ENCODE measurements around the gene SKOR2.
"Not testable (repeated sequence)": the region's sequence is repeated elsewhere in the genome, so short reads cannot be mapped to it uniquely, and the experiment has no call there.

The SKOR2 gene

DNA sequence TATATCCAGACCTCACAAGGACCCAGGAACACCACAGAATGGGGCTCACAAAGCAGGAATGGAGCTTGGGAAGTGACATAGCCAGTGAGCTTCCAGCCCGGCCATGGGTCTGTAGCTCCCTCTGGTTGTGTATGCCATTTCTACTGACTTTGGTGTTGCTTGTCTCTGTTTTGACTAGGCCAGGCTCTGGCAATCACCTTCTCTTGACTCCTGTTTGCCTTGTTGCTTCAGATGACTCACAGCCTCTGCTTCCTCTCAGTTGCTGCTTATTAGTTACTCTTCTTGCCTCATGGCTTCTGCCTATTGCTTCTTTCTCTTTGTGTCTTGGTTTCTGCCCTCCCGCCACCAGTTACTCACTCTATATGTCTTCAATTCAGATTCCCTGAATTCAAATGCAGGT is 59.5 kb downstream of the SKOR2 start:
- peak in 1 of 2 experiments; percentile 15 for DNase-seq
- TF ChIP-seq POLR2A (IDR thresholded peaks at IDR 0.05; ENCODE audit: low read length) (no peak), GATA1 (IDR thresholded peaks at IDR 0.05; ENCODE audit: low read depth, low read length) (no peak)

DNA sequence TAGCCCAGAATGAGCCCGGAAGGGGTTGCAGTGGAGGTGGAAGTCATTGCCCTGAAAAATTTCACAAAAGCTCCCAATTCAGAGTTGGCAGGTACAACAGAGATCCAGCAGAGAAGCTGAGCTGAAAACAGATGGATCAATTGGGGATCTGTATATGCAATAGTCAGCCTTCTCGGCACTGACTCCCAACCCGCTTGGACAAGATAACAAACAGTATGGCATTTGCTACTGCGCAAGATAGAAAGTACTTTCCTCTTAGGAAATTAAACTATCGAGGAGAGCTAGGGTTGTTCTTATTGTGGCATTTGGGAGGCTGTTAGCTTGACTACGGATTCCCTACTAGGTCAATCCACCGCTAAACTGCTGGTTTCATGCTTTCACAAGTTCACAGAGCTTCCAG is 63.7 kb downstream of the SKOR2 start:
- no peak for DNase-seq
- TF ChIP-seq GATA1 (IDR thresholded peaks at IDR 0.05; ENCODE audit: low read depth, low read length), result no peak
- TF ChIP-seq POLR2A (IDR thresholded peaks at IDR 0.05; ENCODE audit: low read length), result no peak

GRCh38 chr18:47184419-47185050 is 66.9 kb downstream of the SKOR2 start:
- TF ChIP-seq GATA1 (IDR thresholded peaks at IDR 0.05; ENCODE audit: low read depth, low read length), result no peak
- TF ChIP-seq POLR2A (IDR thresholded peaks at IDR 0.05; ENCODE audit: low read length), result no peak
- DNase-seq, result peak; percentile 81 to 90

DNA sequence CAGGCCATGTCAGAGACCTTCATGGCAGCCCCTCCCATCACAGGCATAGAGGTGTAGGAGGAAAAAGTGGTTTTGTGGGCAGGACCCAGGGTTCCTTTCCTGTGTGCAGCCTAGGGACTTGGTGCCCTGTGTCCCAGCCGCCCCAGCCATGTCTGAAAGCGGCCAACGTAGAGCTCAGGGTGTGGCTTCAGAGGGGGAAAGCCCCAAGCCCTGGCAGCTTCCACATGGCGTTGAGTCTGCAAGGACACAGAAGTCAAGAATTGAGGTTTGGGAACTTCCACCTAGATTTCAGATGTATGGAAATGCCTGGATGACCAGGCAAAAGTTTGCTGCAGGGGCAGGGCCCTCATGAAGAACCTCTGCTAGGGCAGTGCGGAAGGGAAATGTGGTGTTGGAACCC is 69.3 kb downstream of the SKOR2 start:
- not testable (repeated sequence) for DNase-seq

DNA sequence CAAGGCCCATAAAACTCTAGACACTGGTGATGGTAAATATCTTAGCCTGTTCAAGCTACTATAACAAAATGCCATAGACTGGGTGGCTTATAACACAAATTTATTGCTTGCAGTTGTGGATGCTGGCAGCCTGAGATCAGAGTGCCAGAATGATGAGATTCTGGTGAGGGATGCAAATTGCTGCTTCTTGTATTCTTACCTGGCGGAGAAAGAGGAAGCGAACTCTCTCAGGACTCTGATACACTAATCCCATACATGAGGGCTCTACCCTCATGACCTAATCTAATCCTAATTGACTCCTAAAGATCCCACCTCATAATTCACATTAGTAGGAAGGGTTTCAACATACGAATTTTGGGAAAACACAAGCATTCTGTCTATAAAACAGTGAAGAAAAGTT is 70.7 kb downstream of the SKOR2 start:
- TF ChIP-seq POLR2A (IDR thresholded peaks at IDR 0.05; ENCODE audit: low read length) (no peak), GATA1 (IDR thresholded peaks at IDR 0.05; ENCODE audit: low read depth, low read length) (no peak)
- DNase-seq, result no peak

- TF ChIP-seq POLR2A (IDR thresholded peaks at IDR 0.05; ENCODE audit: low read length) (no peak), GATA1 (IDR thresholded peaks at IDR 0.05; ENCODE audit: low read depth, low read length) (no peak)
- DNase-seq, result no peak
Observed at GRCh38 chr18:47179520-47179919, 71.9 kb downstream of the SKOR2 start.

DNA sequence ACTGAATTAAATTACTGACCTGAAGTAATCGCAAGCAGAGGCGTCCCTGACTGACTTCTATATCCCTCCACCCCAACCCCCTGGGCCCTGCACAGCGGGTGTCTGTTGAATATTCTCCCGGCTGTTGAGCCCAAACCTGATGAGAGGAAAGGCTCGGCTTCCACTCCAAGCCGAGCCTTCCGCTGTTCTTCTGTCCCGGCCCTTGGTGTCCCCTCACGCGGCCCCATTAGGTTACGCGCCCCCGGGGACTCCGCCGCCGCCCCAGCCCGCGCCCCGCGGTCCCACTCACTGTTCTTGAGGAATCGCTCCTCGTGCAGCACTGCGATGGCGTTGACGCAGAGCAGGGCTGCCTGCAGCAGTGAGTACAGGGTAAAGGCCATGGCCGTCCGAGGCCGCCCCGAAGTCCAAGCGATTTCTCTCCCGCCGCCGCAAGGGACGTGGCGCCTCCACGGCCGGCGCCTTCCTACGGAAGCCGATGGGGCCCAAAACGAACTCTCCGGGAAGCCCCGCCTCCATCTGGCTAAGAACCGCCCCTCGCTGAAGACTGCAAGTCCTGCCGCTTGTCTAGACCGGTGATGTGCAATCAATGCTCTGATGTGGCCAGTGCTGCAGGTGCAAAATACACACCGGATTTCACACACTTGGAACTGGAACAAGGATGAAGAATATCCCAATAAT is 75.4 kb downstream of the SKOR2 start, which contains the start of gene IER3IP1:
TSS of gene IER3IP1 (minus strand) at position 467 of the 678 bp plus-strand sequence. CDS start at position 380, 87 bp downstream.
- peak; percentile 94 to 95 for DNase-seq
- TF ChIP-seq GATA1 (IDR thresholded peaks at IDR 0.05; ENCODE audit: low read depth, low read length) (no peak), POLR2A (IDR thresholded peaks at IDR 0.05; ENCODE audit: low read length) (peak; percentile 62)

GRCh38 chr18:47175283-47175897 is 76.1 kb downstream of the SKOR2 start:
- DNase-seq, result peak in 1 of 2 experiments; percentile 48

DNA sequence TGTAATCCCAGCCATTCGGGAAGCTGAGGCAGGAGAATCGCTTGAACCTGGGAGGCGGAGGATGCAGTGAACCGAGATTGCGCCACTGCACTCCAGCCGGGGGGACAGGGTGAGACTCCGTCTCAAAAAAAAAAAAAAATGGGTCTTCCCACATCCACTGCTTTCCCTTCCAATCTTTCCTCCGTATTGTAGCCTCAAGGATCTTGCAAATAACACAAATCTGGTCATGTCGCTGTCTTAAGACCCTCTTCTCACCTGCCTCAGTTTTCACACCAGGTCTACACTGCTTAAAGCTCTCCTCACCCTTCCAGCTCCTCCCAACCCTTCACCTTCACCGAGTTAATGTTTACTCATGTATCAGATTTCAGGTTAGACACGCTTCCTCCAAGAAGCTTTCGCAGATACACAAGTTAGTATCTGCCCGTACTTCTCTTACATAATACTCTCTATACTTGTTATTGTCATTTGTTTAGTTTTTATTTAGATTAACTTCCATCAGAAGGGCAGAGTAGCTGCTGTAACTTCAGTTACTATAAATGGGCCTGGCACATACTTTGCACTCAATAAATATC is 76.8 kb downstream of the SKOR2 start:
- TF ChIP-seq POLR2A (IDR thresholded peaks at IDR 0.05; ENCODE audit: low read length) (no peak), GATA1 (IDR thresholded peaks at IDR 0.05; ENCODE audit: low read depth, low read length) (no peak)
- DNase-seq, result no peak

More at GRCh38 chr18:47175283-47175897, 76.1 kb downstream of the SKOR2 start:
- TF ChIP-seq GATA1 (IDR thresholded peaks at IDR 0.05; ENCODE audit: low read depth, low read length) (no peak), POLR2A (IDR thresholded peaks at IDR 0.05; ENCODE audit: low read length) (no peak)

GRCh38 chr18:47172476-47172875 is 79.0 kb downstream of the SKOR2 start:
- DNase-seq, result peak in 1 of 2 experiments; percentile 25
- no peak for TF ChIP-seq GATA1 (IDR thresholded peaks at IDR 0.05; ENCODE audit: low read depth, low read length)
- no peak for TF ChIP-seq POLR2A (IDR thresholded peaks at IDR 0.05; ENCODE audit: low read length)

DNA sequence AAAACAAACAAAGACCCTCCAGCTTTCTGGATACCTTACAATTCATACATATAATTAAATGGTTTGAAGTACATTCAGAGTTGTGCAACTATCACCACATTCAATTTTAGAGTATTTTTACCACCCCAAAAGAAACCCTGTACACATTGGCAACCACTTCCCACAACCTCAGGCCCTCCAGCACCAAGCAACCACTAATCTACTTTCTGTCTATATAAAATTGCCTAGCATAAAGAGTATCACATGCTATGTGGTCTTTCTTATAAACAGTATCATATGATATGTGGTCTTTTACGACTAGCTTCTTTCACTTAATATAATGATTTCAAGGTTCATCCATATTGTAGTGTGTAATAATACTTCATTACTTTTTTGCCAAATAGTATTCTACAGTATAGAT is 82.5 kb downstream of the SKOR2 start:
- no peak for DNase-seq
- TF ChIP-seq POLR2A (IDR thresholded peaks at IDR 0.05; ENCODE audit: low read length) (no peak), GATA1 (IDR thresholded peaks at IDR 0.05; ENCODE audit: low read depth, low read length) (no peak)

GRCh38 chr18:47168509-47168908 is 83.0 kb downstream of the SKOR2 start:
- DNase-seq, result no peak
- TF ChIP-seq POLR2A (IDR thresholded peaks at IDR 0.05; ENCODE audit: low read length) (no peak), GATA1 (IDR thresholded peaks at IDR 0.05; ENCODE audit: low read depth, low read length) (no peak)

DNA sequence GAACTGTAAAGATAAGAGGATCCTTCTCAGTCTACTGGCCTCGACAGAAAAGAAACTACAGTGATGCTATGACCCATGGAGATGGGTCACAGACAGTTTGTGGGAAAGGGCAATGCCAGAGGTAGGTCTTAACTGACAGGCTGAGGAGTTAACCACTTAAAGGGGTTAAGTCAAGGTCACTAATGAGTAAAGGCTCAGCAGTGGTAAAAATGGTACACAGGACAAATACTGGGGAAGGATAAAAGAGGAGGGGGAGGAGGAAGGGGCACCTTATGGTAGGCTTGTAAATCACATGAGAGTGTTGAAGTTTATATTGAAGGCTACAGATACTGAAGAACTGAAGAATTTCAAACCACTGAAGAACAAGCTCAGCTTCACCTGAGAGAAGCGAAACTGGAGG is 85.2 kb downstream of the SKOR2 start:
- no peak for DNase-seq
- TF ChIP-seq POLR2A (IDR thresholded peaks at IDR 0.05; ENCODE audit: low read length) (no peak), GATA1 (IDR thresholded peaks at IDR 0.05; ENCODE audit: low read depth, low read length) (no peak)

DNA sequence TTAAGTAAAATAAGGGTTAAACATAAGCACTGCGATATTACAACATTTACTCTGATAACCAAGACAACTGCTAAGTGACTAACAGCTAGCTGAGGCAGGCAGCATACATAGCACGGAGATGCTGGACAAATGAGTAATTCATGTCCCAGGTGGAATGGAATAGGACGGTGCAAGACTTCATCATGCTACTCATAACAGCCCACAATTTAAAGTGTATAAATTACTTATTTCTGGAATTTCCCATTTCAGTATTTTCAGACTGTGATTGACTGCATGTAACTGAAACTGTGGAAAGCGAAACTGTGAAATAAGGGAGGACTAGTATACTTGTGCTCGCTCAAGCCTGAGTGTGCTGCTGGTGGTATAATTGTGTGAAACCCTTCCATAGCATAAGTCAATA is 88.2 kb downstream of the SKOR2 start:
- no peak for DNase-seq
- TF ChIP-seq POLR2A (IDR thresholded peaks at IDR 0.05; ENCODE audit: low read length) (no peak), GATA1 (IDR thresholded peaks at IDR 0.05; ENCODE audit: low read depth, low read length) (no peak)

All from erythroblast (primary cell).